DOHH2 (cell line): ENCODE measurements around the gene PPP6R3.

Experiments
- H3F3A ChIP-seq: fragments of 200-600 bp; sonication (generic), shearing (Covaris generic); 2 replicates; pipeline ENCODE4 v1.6.0; 2016; ENCODE audit warnings: antibody characterized with exemption, mild to moderate bottlenecking; ENCODE audit not compliant: control insufficient read depth, insufficient read depth
- H3K27ac ChIP-seq: fragments of 200-600 bp; sonication (generic); 2 replicates; pipeline ENCODE4 v1.5.1; 2014; ENCODE audit warnings: low read depth, mild to moderate bottlenecking, low read length, moderate library complexity
- H3K27me3 ChIP-seq: fragments of 200-600 bp; sonication (generic); 2 replicates; pipeline ENCODE4 v1.6.1; 2014; ENCODE audit warnings: mild to moderate bottlenecking, low read length, mixed read lengths; ENCODE audit not compliant: control insufficient read depth
- H3K36me3 ChIP-seq: fragments of 200-600 bp; sonication (generic); 2 replicates; pipeline ENCODE4 v1.6.1; 2014; ENCODE audit warnings: mild to moderate bottlenecking, low read length, moderate library complexity, mixed read lengths; ENCODE audit not compliant: control insufficient read depth
- H3K4me1 ChIP-seq: fragments of 200-600 bp; sonication (generic); 2 replicates; pipeline ENCODE4 v1.6.1; 2014; ENCODE audit warnings: mild to moderate bottlenecking, low read length, mixed read lengths; ENCODE audit not compliant: control insufficient read depth
- H3K4me2 ChIP-seq: fragments of 200-600 bp; sonication (generic); 2 replicates; pipeline ENCODE4 v1.6.0; 2014; ENCODE audit warnings: mild to moderate bottlenecking, low read length, moderate library complexity
- H3K4me3 ChIP-seq: fragments of 200-600 bp; sonication (generic); 2 replicates; pipeline ENCODE4 v1.5.1; 2014; ENCODE audit warnings: mild to moderate bottlenecking, low read length, mixed read lengths
- H3K79me2 ChIP-seq: fragments of 200-600 bp; sonication (generic); 2 replicates; pipeline ENCODE4 v1.6.1; 2014; ENCODE audit warnings: mild to moderate bottlenecking, low read length, mixed read lengths; ENCODE audit not compliant: control insufficient read depth
- H3K9me2 ChIP-seq: fragments of 200-600 bp; sonication (generic); replicated peaks from 2 replicates; pipeline ENCODE4 v1.6.1; 2014; ENCODE audit warnings: mild to moderate bottlenecking, low read length, mixed read lengths; ENCODE audit not compliant: control insufficient read depth
- H3K9me3 ChIP-seq: fragments of 200-600 bp; sonication (generic); 2 replicates; pipeline ENCODE4 v1.6.1; 2014; ENCODE audit warnings: antibody characterized with exemption, low read length, mixed read lengths; ENCODE audit not compliant: control insufficient read depth, insufficient read depth
- H4K20me1 ChIP-seq: fragments of 200-600 bp; sonication (generic); 2 replicates; pipeline ENCODE4 v1.6.0; 2014; ENCODE audit warnings: low read depth, mild to moderate bottlenecking, antibody characterized with exemption, low read length, moderate library complexity; ENCODE audit not compliant: control insufficient read depth, insufficient read depth
- EZH2phosphoT487 ChIP-seq: fragments of 200-600 bp; sonication (generic); IDR thresholded peaks from 2 replicates; pipeline ENCODE4 v1.6.1; 2017; ENCODE audit warnings: borderline replicate concordance, mild to moderate bottlenecking, antibody characterized with exemption, low read length, moderate library complexity, mixed read lengths
- TF ChIP-seq, protein P1 (sequence below): fragments of 200-600 bp; sonication (generic); IDR thresholded peaks from one replicate; pipeline ENCODE4 v1.5.1; 2014; ENCODE audit warnings: antibody characterized with exemption, mild to moderate bottlenecking, low read depth, low read length; ENCODE audit not compliant: poor library complexity, severe bottlenecking

PPP6R3 gene

DNA sequence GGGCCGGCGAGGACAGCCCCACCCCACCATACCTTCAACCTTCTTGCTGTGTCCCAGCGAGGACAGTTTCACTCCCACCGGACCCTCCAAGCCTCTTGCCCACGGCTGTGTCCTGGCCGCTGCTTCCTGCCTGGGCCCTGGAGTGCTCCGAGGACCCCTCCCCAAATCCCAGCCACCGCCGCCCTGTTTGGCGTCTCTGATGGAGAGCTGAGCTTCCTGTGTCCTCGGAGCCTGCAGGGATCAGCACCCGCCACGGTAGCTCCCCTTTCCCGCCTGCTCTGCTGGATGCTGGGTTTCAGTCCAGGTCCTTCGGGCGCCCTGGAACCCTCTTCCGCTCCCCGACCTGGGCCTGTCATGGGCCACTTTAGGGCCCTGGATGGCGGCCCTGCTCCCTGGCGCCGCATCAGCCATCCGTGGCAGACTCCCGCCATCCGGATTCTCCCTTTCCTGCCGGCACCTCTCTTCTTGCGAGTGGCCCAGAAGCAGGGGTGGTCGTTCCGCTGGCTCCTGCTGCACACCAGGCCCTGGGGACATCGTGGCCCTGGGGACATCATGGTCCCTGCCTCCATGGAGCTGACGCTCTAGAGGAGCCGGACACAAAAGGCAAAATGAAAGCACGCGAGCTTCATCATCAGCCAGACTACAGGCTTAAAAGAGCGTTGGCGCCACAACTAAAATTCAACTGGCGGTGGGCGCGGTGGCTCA is 189.5 kb downstream of the PPP6R3 start:
- TF ChIP-seq, protein P1, sequence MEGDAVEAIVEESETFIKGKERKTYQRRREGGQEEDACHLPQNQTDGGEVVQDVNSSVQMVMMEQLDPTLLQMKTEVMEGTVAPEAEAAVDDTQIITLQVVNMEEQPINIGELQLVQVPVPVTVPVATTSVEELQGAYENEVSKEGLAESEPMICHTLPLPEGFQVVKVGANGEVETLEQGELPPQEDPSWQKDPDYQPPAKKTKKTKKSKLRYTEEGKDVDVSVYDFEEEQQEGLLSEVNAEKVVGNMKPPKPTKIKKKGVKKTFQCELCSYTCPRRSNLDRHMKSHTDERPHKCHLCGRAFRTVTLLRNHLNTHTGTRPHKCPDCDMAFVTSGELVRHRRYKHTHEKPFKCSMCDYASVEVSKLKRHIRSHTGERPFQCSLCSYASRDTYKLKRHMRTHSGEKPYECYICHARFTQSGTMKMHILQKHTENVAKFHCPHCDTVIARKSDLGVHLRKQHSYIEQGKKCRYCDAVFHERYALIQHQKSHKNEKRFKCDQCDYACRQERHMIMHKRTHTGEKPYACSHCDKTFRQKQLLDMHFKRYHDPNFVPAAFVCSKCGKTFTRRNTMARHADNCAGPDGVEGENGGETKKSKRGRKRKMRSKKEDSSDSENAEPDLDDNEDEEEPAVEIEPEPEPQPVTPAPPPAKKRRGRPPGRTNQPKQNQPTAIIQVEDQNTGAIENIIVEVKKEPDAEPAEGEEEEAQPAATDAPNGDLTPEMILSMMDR, result no peak
- TF ChIP-seq EZH2phosphoT487, result no peak
- Histone ChIP-seq H3K4me1 (peaks cover 8% of the 10 kb centered on the region), H3K4me3 (no peak overlapping the region), H3F3A (no peaks in the 10 kb centered on the region), H3K36me3 (no peaks in the 10 kb centered on the region), H3K9me2 (no peaks in the 10 kb centered on the region), H4K20me1 (no peaks in the 10 kb centered on the region), H3K27ac (no peak overlapping the region), H3K79me2 (no peaks in the 10 kb centered on the region), H3K27me3 (peaks cover 16% of the 10 kb centered on the region), H3K9me3 (no peaks in the 10 kb centered on the region), H3K4me2 (no peak overlapping the region)

DNA sequence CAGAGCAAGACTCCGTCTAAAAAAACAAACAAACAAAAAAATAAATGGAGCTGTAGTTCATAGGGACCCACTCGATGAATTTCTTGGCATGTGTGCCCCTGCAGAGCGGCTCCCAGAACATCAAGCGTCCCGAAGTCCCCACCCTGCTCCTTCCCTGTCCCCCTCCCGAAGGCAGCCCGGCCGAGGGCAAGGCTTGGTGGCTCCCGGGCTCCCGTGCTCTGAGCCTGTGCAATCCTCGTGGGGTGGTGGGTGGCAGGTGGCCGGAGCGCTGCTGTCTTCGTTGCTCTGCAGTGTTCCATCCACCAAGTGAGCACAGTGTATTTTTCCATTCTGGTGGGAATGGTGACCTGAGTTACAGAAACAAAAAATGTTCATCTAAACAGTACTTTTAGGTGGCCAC is 190.2 kb downstream of the PPP6R3 start:
- Histone ChIP-seq H3K9me3 (no peaks in the 10 kb centered on the region), H3K4me2 (no peak overlapping the region), H3K79me2 (no peaks in the 10 kb centered on the region), H3F3A (no peaks in the 10 kb centered on the region), H3K27ac (no peak overlapping the region), H3K9me2 (no peaks in the 10 kb centered on the region), H3K4me1 (peaks cover 8% of the 10 kb centered on the region), H4K20me1 (no peaks in the 10 kb centered on the region), H3K36me3 (no peaks in the 10 kb centered on the region), H3K4me3 (no peak overlapping the region), H3K27me3 (peaks cover 16% of the 10 kb centered on the region)
- TF ChIP-seq EZH2phosphoT487, result no peak

DNA sequence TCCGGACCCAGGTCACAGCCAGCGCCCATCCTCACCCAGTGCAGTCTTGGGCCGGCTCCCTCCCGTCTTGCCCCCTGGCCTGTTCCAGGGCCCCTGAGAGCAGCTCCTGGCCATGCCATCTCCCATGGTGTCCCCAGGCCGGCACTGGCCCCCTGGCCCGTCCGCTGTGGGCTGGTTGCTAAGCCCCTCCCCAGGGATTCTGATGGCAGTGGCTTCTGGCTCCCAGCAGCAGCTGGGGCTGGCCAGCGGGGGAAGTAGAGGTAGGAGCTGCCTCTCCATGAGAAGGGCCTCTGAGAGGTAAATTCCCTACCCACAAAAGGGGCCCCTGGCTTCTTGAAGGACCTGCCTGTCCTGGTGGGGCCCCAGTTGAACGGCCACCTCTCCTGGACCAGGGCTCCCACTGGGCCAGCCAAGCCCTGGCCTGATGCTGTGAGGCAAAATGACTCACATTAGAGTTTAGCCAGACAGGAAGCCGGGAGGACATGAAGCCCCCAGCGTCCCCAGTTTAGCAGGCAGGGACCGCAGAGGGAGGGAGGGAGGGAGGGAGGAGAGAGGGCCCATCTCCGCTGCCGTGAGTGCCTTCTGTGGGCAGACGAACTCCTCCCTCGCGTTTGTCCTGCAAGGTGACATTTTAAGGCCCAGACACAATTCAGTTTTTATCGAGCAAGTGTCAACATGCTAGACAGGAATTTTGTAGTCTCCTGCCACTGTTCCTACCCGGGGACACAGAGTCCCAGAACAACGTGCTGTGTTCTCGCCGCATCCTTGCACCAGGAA is 190.8 kb downstream of the PPP6R3 start:
- TF ChIP-seq, protein P1, result no peak
- TF ChIP-seq EZH2phosphoT487, result no peak
- H3F3A ChIP-seq, result no peaks in the 10 kb centered on the region
- H3K79me2 ChIP-seq, result no peaks in the 10 kb centered on the region
- no peak overlapping the region for H3K4me2 ChIP-seq
- H3K27me3 ChIP-seq, result peaks cover 16% of the 10 kb centered on the region
- peaks cover 8% of the 10 kb centered on the region for H3K4me1 ChIP-seq
- no peaks in the 10 kb centered on the region for H4K20me1 ChIP-seq
- no peak overlapping the region for H3K4me3 ChIP-seq
- no peaks in the 10 kb centered on the region for H3K36me3 ChIP-seq
- no peaks in the 10 kb centered on the region for H3K9me2 ChIP-seq
- H3K27ac ChIP-seq, result no peak overlapping the region
- H3K9me3 ChIP-seq, result no peaks in the 10 kb centered on the region
